ENCODE results near the gene FMNL2.

- TF ChIP-seq CTCF (conservative IDR thresholded peaks at IDR 0.05; ENCODE audit: low read depth in 2 of 2): no peak
- no peak for TF ChIP-seq EZH2 (IDR thresholded peaks at IDR 0.05; ENCODE audit: low read depth, unreplicated experiment)
- no peak for TF ChIP-seq EZH2phosphoT487 (IDR thresholded peaks at IDR 0.05; ENCODE audit: unreplicated experiment)
- no peak for TF ChIP-seq REST (IDR thresholded peaks at IDR 0.05; ENCODE audit: unreplicated experiment)
- TF ChIP-seq CREB1 (CRISPR knock-in tag; IDR thresholded peaks at IDR 0.05; ENCODE audit: low read depth): no peak
- TF ChIP-seq NANOG (IDR thresholded peaks at IDR 0.05; ENCODE audit: borderline replicate concordance): no peak
- no peak for TF ChIP-seq POLR2AphosphoS5 (IDR thresholded peaks at IDR 0.05; ENCODE audit: low read depth)
- no peak for TF ChIP-seq STAT1 (IDR thresholded peaks at IDR 0.05; ENCODE audit: unreplicated experiment)
Measured at GRCh38 chr2:152615177-152615576, 280.2 kb downstream of the FMNL2 start.
